ENCODE data around the gene NAALADL2. TPM values are rescaled to one million over a fixed set of nuclear protein-coding genes. Genes with fewer than 3 reads are reported as not detected.
"Not testable (repeated sequence)": the region's sequence is repeated elsewhere in the genome, so short reads cannot be mapped to it uniquely, and the experiment has no call there.

Gene NAALADL2
- total and polyA plus RNA-seq, 2 donors = 0.68 to 4.9 TPM

- no peak for DNase-seq (ENCODE audit: low read depth in 6 of 9, low spot score in 9 of 9)
- peaks cover 25 to 32% of the 10 kb centered on the region in 2 donors for H3K4me1 ChIP-seq (ENCODE audit: control insufficient read depth in 2 of 2, insufficient read depth in 2 of 2, low read length in 2 of 2)
- H3K36me3 ChIP-seq (ENCODE audit: control insufficient read depth in 2 of 2, insufficient read depth in 2 of 2, low read length in 1 of 2) = no peaks in the 10 kb centered on the region
- no peak overlapping the region for H3K4me3 ChIP-seq (ENCODE audit: low read length in 2 of 2)
- peak overlapping the region in 1 of 2 donors; percentile 1 for H3K27ac ChIP-seq (ENCODE audit: low read depth in 1 of 2, low read length in 1 of 2)
- 96% methylated on average over 8 of the region's 8 CpGs for WGBS
- no peaks in the 10 kb centered on the region for H3K27me3 ChIP-seq (ENCODE audit: control insufficient read depth in 2 of 2, insufficient read depth in 1 of 2, low read length in 1 of 2)
- no peaks in the 10 kb centered on the region for H3K9me3 ChIP-seq (ENCODE audit: control insufficient read depth in 2 of 2, insufficient read depth in 1 of 2, low read length in 1 of 2)
Observed at GRCh38 chr3:175346573-175347356, 487.6 kb downstream of the NAALADL2 start.

- WGBS = 39% methylated on average over 2 of the region's 2 CpGs
- DNase-seq (ENCODE audit: low read depth in 6 of 9, low spot score in 9 of 9) = peak; percentile 38 to 88 (median 66)
- peak overlapping the region in 1 of 2 donors; percentile 87 for H3K27ac ChIP-seq (ENCODE audit: low read depth in 1 of 2, low read length in 1 of 2)
- H3K4me3 ChIP-seq (ENCODE audit: low read length in 2 of 2) = no peak overlapping the region
- no peaks in the 10 kb centered on the region for H3K27me3 ChIP-seq (ENCODE audit: control insufficient read depth in 2 of 2, insufficient read depth in 1 of 2, low read length in 1 of 2)
- H3K9me3 ChIP-seq (ENCODE audit: control insufficient read depth in 2 of 2, insufficient read depth in 1 of 2, low read length in 1 of 2) = no peaks in the 10 kb centered on the region
- no peaks in the 10 kb centered on the region for H3K36me3 ChIP-seq (ENCODE audit: control insufficient read depth in 2 of 2, insufficient read depth in 2 of 2, low read length in 1 of 2)
- peaks cover 21 to 33% of the 10 kb centered on the region in 2 donors for H3K4me1 ChIP-seq (ENCODE audit: control insufficient read depth in 2 of 2, insufficient read depth in 2 of 2, low read length in 2 of 2)
Observed at GRCh38 chr3:175349168-175349567, 490.0 kb downstream of the NAALADL2 start.

GRCh38 chr3:175355801-175356335 lies 496.7 kb downstream of the NAALADL2 start:
- Histone ChIP-seq H3K27ac (ENCODE audit: low read depth in 1 of 2, low read length in 1 of 2) (no peak overlapping the region), H3K27me3 (ENCODE audit: control insufficient read depth in 2 of 2, insufficient read depth in 1 of 2, low read length in 1 of 2) (no peaks in the 10 kb centered on the region), H3K4me3 (ENCODE audit: low read length in 2 of 2) (no peak overlapping the region), H3K4me1 (ENCODE audit: control insufficient read depth in 2 of 2, insufficient read depth in 2 of 2, low read length in 2 of 2) (peaks cover 0 to 6% of the 10 kb centered on the region in 2 donors), H3K9me3 (ENCODE audit: control insufficient read depth in 2 of 2, insufficient read depth in 1 of 2, low read length in 1 of 2) (no peaks in the 10 kb centered on the region), H3K36me3 (ENCODE audit: control insufficient read depth in 2 of 2, insufficient read depth in 2 of 2, low read length in 1 of 2) (no peaks in the 10 kb centered on the region)
- WGBS = 96% methylated on average over 3 of the region's 3 CpGs
- no peak for DNase-seq (ENCODE audit: low read depth in 6 of 9, low spot score in 9 of 9)

GRCh38 chr3:175356899-175357324 lies 497.8 kb downstream of the NAALADL2 start:
- DNase-seq (ENCODE audit: low read depth in 6 of 9, low spot score in 9 of 9) = no peak
- 97% methylated on average over 3 of the region's 3 CpGs for WGBS
- Histone ChIP-seq H3K4me3 (ENCODE audit: low read length in 2 of 2) (no peak overlapping the region), H3K4me1 (ENCODE audit: control insufficient read depth in 2 of 2, insufficient read depth in 2 of 2, low read length in 2 of 2) (peaks cover 0 to 3% of the 10 kb centered on the region in 2 donors), H3K27ac (ENCODE audit: low read depth in 1 of 2, low read length in 1 of 2) (no peak overlapping the region), H3K9me3 (ENCODE audit: control insufficient read depth in 2 of 2, insufficient read depth in 1 of 2, low read length in 1 of 2) (no peaks in the 10 kb centered on the region), H3K27me3 (ENCODE audit: control insufficient read depth in 2 of 2, insufficient read depth in 1 of 2, low read length in 1 of 2) (no peaks in the 10 kb centered on the region), H3K36me3 (ENCODE audit: control insufficient read depth in 2 of 2, insufficient read depth in 2 of 2, low read length in 1 of 2) (no peaks in the 10 kb centered on the region)

GRCh38 chr3:175357758-175358157 lies 498.6 kb downstream of the NAALADL2 start:
- Histone ChIP-seq H3K27me3 (ENCODE audit: control insufficient read depth in 2 of 2, insufficient read depth in 1 of 2, low read length in 1 of 2) (no peaks in the 10 kb centered on the region), H3K36me3 (ENCODE audit: control insufficient read depth in 2 of 2, insufficient read depth in 2 of 2, low read length in 1 of 2) (no peaks in the 10 kb centered on the region), H3K4me1 (ENCODE audit: control insufficient read depth in 2 of 2, insufficient read depth in 2 of 2, low read length in 2 of 2) (no peaks in the 10 kb centered on the region), H3K9me3 (ENCODE audit: control insufficient read depth in 2 of 2, insufficient read depth in 1 of 2, low read length in 1 of 2) (no peaks in the 10 kb centered on the region), H3K27ac (ENCODE audit: low read depth in 1 of 2, low read length in 1 of 2) (no peak overlapping the region), H3K4me3 (ENCODE audit: low read length in 2 of 2) (no peak overlapping the region)
- WGBS = 99% methylated on average over 1 of the region's 1 CpG
- no peak for DNase-seq (ENCODE audit: low read depth in 6 of 9, low spot score in 9 of 9)

- H3K36me3 ChIP-seq (ENCODE audit: control insufficient read depth in 2 of 2, insufficient read depth in 2 of 2, low read length in 1 of 2) = no peaks in the 10 kb centered on the region
- no peak overlapping the region for H3K4me3 ChIP-seq (ENCODE audit: low read length in 2 of 2)
- H3K27ac ChIP-seq (ENCODE audit: low read depth in 1 of 2, low read length in 1 of 2) = no peak overlapping the region
- no peaks in the 10 kb centered on the region for H3K9me3 ChIP-seq (ENCODE audit: control insufficient read depth in 2 of 2, insufficient read depth in 1 of 2, low read length in 1 of 2)
- H3K4me1 ChIP-seq (ENCODE audit: control insufficient read depth in 2 of 2, insufficient read depth in 2 of 2, low read length in 2 of 2) = no peaks in the 10 kb centered on the region
- H3K27me3 ChIP-seq (ENCODE audit: control insufficient read depth in 2 of 2, insufficient read depth in 1 of 2, low read length in 1 of 2) = no peaks in the 10 kb centered on the region
- no peak for DNase-seq (ENCODE audit: low read depth in 6 of 9, low spot score in 9 of 9)
Observed at GRCh38 chr3:175358935-175359334, 499.8 kb downstream of the NAALADL2 start.

GRCh38 chr3:175370426-175370825 lies 511.3 kb downstream of the NAALADL2 start:
- H3K4me1 ChIP-seq (ENCODE audit: control insufficient read depth in 2 of 2, insufficient read depth in 2 of 2, low read length in 2 of 2) = not testable (repeated sequence)

GRCh38 chr3:175371187-175371586 lies 512.1 kb downstream of the NAALADL2 start:
- not testable (repeated sequence) for H3K4me3 ChIP-seq (ENCODE audit: low read length in 2 of 2); DNase-seq (ENCODE audit: low read depth in 6 of 9, low spot score in 9 of 9); H3K4me1 ChIP-seq (ENCODE audit: control insufficient read depth in 2 of 2, insufficient read depth in 2 of 2, low read length in 2 of 2); H3K36me3 ChIP-seq (ENCODE audit: control insufficient read depth in 2 of 2, insufficient read depth in 2 of 2, low read length in 1 of 2); H3K9me3 ChIP-seq (ENCODE audit: control insufficient read depth in 2 of 2, insufficient read depth in 1 of 2, low read length in 1 of 2); H3K27ac ChIP-seq (ENCODE audit: low read depth in 1 of 2, low read length in 1 of 2); H3K27me3 ChIP-seq (ENCODE audit: control insufficient read depth in 2 of 2, insufficient read depth in 1 of 2, low read length in 1 of 2)
- over 99% methylated on average over 18 of the region's 18 CpGs for WGBS

More at GRCh38 chr3:175370426-175370825, 511.3 kb downstream of the NAALADL2 start:
- not testable (repeated sequence) for H3K36me3 ChIP-seq (ENCODE audit: control insufficient read depth in 2 of 2, insufficient read depth in 2 of 2, low read length in 1 of 2); H3K9me3 ChIP-seq (ENCODE audit: control insufficient read depth in 2 of 2, insufficient read depth in 1 of 2, low read length in 1 of 2); DNase-seq (ENCODE audit: low read depth in 6 of 9, low spot score in 9 of 9); H3K27ac ChIP-seq (ENCODE audit: low read depth in 1 of 2, low read length in 1 of 2); H3K27me3 ChIP-seq (ENCODE audit: control insufficient read depth in 2 of 2, insufficient read depth in 1 of 2, low read length in 1 of 2); H3K4me3 ChIP-seq (ENCODE audit: low read length in 2 of 2)
- 85% methylated on average over 3 of the region's 3 CpGs for WGBS

- WGBS = 98% methylated on average over 1 of the region's 1 CpG
- Histone ChIP-seq H3K36me3 (ENCODE audit: control insufficient read depth in 2 of 2, insufficient read depth in 2 of 2, low read length in 1 of 2) (no peaks in the 10 kb centered on the region), H3K4me1 (ENCODE audit: control insufficient read depth in 2 of 2, insufficient read depth in 2 of 2, low read length in 2 of 2) (no peaks in the 10 kb centered on the region), H3K27me3 (ENCODE audit: control insufficient read depth in 2 of 2, insufficient read depth in 1 of 2, low read length in 1 of 2) (no peaks in the 10 kb centered on the region), H3K9me3 (ENCODE audit: control insufficient read depth in 2 of 2, insufficient read depth in 1 of 2, low read length in 1 of 2) (no peaks in the 10 kb centered on the region), H3K27ac (ENCODE audit: low read depth in 1 of 2, low read length in 1 of 2) (no peak overlapping the region), H3K4me3 (ENCODE audit: low read length in 2 of 2) (no peak overlapping the region)
- no peak for DNase-seq (ENCODE audit: low read depth in 6 of 9, low spot score in 9 of 9)
Observed at GRCh38 chr3:175374705-175375104, 515.6 kb downstream of the NAALADL2 start.

Data from thymus (tissue), 11 donors.